IPS-11a (cell line): ENCODE measurements around the gene JAG1.

ENCODE experiments used
- H3K4me3 ChIP-seq: one replicate; pipeline ENCODE4 v1.5.1; 2013; ENCODE audit warnings: low read depth, low read length, control low read depth

The JAG1 gene

DNA sequence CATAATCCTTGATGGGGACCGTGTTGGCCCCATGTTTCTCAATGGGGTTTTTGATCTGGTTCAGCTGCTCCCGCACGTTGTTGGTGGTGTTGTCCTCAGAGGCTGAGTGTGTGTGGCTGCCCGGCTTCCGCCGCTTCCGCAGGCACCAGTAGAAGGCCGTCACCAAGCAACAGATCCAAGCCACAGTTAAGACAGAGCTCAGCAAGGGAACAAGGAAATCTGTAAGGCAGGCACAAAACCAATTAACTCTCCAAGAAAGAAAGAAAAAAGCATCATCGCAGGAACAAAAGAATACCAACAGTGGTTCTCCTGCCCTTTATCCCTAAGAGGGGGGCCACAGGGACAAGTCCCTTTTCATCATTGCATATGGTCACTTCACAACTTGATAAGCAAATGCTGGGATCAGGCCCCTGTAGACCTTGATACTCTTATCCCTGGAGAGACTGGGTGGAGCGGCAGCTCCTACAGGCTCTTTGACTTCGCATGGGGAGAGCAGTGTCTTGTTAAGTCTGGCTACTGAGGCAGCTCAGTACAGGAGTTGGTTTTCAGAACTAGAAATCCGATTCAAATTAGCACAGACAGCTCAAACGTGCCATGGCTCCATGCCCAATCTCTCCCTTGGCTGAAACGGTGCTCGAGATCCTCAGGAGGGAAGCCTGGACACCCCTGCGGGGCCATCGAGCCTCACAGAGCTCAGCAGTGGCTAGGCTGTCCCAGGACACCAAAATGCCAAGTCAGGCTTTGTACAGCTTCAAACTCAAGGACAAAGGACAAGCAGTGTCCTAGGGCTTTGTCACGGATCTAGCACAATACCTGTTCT, 33.9 kb downstream of the JAG1 start:
- H3K4me3 ChIP-seq = no peak overlapping the region

DNA sequence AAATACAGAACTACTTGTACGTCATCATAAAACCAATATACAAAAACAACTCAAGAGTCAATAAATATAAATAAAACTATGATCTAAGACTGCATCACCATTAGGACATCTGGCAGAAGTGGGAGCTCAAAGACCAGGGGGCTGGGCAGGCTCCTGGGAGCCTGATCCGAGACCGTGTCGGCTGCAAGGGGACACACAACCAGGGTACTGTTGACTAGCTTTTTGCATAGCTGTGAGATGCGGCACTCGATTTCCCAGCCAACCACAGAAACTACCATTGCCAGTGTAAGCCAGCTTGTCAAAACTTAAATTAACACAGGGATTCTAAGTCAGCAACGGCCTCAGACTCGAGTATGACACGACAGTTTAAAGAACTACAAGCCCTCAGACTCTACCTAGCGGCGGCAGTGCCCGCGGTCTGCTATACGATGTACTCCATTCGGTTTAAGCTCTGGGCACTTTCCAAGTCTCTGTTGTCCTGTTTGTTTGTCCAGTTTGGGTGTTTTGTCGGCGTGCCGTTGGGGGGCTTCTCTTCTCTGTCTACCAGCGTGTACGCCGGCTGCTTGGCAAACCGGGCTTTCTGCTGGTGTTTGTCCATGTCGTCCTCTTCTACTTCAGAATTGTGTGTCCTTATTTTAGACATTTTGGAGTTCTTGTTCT, 34.6 kb downstream of the JAG1 start:
- no peak overlapping the region for H3K4me3 ChIP-seq

DNA sequence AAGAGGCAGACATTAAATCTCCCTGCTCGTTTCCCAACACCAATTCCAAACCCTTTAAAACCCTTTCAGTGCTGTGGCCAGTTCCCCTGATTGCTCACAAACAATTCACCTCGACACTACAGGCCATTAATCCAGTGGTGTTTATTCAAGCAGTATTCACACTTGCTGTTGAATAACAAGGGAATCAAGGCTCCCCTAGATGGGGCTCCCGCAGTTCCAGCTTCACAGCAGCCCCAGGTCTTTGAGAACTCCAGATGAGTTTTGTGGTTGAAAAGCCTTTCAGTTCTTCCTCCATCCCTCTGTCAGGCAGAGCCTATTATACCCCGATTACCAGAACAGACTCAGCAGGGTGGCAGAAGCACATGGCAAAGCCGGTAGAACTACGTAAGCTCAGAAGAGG, 36.2 kb downstream of the JAG1 start:
- no peak overlapping the region for H3K4me3 ChIP-seq

DNA sequence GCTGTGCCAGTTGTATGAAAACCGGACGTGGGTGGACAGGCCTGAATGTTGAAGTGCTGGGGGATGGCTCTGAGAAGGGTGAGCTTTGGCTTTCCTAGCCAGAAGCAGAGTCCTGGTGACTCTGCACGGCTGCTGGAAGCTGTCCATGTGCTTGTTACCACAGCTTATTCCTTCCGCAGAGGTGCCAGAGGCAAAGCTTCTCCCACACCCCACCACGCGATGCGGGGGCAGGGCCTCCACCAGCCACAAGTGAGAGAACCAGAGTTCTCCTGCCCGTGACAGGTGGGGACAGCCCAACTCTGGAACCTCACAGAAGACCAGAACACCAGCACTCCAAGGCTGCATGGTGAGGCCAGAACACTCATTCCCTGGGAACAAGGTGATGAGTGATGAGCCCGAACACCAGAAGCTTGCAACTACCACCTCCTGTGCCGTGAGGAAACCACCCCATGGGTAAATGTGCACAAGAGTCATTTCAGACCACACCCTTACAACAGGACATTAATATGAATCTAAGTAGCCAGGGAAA, 36.7 kb downstream of the JAG1 start:
- H3K4me3 ChIP-seq = no peak overlapping the region

- no peak overlapping the region for H3K4me3 ChIP-seq
Measured at GRCh38 chr20:10636326-10636818, 37.4 kb downstream of the JAG1 start.

DNA sequence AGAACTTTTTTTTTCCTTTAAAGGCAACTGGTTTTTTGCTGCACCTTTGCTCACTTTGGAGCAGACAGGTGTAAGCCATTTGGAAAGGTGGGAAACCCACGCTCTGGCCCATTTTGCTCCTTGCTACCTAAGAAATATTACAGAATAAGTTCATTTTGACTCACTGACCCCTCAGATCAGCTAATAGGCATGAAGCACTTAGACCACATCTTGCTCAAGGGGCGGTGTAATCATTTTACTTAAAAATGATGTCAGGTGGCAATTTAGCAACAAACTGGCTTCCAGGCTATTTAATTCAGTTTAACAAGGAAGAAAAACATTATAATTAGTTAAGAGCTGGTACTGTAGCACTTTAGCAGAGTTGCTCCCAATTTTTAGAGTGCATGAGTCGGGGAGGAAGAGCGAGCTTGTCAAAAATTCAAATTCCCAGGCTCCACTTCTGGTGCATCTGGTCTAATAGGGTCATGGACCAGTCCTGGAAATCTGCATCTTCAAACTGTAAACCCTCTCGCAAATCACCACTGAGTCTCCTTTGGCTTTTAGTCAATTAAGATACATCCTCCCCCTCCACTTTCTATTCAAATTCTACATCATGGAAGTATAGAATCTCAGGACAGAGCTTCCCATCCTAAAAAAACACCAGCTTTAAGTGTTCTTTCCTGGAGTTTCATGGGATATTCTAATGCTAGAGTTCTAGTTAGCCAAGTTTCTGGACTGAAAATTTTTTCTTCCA, 38.2 kb downstream of the JAG1 start:
- no peak overlapping the region for H3K4me3 ChIP-seq

- no peak overlapping the region for H3K4me3 ChIP-seq
Measured at GRCh38 chr20:10634683-10635411, 39.0 kb downstream of the JAG1 start.

- H3K4me3 ChIP-seq = no peak overlapping the region
Measured at GRCh38 chr20:10634211-10634610, 39.6 kb downstream of the JAG1 start.

- H3K4me3 ChIP-seq = no peak overlapping the region
Measured at GRCh38 chr20:10633718-10634117, 40.1 kb downstream of the JAG1 start.

GRCh38 chr20:10632721-10633509, 40.9 kb downstream of the JAG1 start:
- H3K4me3 ChIP-seq = no peak overlapping the region

DNA sequence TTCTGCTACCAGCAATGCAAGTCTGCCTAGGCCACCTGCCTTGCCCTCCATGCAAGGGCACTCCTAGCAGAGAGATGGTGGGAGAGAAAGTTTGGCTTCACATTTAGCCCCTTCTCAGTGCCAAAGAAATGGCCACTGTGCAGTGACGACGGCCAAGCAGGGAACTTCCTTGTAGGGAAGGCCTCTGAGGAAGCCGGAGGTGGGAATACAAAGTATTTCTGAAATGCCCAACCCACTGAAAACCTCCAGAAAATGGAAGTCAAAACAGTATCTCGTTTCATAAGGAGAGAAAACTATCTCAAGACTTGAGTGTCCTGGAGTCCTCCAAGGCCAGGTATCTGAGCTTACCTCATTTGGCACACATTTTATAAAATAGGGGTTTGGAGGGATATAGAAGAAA, 42.7 kb downstream of the JAG1 start:
- H3K4me3 ChIP-seq = no peak overlapping the region

GRCh38 chr20:10629946-10630650, 43.7 kb downstream of the JAG1 start:
- H3K4me3 ChIP-seq = no peak overlapping the region

DNA sequence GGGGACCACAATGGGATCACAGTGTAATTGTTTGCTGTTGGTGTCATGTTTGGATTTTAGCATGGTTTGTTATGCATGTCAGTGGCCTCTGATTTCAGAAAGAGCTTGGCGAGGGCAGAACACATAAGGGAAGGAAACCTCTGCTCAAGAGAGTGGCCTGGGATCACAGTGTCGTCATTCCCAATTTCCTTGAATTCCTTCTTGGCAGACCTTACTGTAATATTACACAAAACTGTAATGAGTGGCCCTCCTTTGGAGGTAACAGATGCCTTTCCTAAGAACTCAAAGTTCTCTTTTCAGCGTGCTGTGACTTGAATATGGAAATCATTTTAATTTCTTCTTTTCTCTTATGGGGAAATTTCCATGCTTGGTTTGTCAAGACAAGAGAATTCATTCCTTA, 46.9 kb downstream of the JAG1 start:
- no peak overlapping the region for H3K4me3 ChIP-seq

GRCh38 chr20:10625641-10626040, 48.2 kb downstream of the JAG1 start:
- no peak overlapping the region for H3K4me3 ChIP-seq

DNA sequence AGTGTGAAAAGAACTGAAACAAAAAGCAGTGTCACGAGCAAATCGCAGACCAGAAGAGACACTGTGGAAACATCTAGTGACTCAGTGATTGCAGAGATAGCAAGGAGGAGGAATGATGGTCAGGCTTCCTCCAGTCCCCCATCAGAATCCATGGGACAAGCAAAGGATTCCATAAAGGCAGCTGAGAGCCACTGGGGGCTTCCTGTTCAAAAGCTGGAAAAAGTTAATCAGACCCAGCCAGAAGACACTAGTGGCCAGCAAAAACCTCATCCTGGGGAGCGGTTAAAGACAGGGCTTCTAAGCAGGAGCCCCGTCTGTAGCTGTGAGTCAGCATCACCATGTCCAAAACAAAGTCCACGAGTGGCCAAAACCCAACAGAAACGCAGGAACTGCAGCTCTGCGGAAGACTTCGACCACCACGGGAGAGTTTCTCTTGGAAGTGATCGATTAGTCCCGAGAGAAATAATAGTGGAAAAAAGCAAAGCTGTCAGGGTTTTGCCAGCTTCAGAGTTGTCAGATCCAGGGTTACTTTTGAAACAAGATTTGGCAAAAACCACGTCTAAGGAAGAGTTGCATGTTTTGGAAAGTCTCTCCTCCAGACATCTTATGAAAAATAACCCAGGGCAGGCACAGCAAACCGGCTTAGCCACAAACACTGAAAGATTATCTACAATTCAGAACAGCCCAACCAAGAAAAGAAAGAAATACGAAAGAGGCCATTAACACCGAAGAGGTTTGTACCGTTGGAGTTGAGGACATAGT, 51.0 kb downstream of the JAG1 start:
- H3K4me3 ChIP-seq = no peak overlapping the region

GRCh38 chr20:10621149-10621548, 52.6 kb downstream of the JAG1 start:
- H3K4me3 ChIP-seq = no peak overlapping the region

- H3K4me3 ChIP-seq = no peak overlapping the region
Measured at GRCh38 chr20:10619427-10619826, 54.4 kb downstream of the JAG1 start.

- no peak overlapping the region for H3K4me3 ChIP-seq
Measured at GRCh38 chr20:10618611-10619245, 55.1 kb downstream of the JAG1 start.
